Keratinocyte (primary cell): ENCODE data around the gene PISD. TPM values are rescaled to one million over a fixed set of nuclear protein-coding genes. Genes with fewer than 3 reads are reported as not detected.

ENCODE experiments used
- DNase-seq: peaks from one replicate; pipeline ENCODE4 v3.0.0-alpha.2; 2011; ENCODE audit warnings: low read depth, missing footprints, low spot score
- FAIRE-seq: peaks from 2 replicates; lab custom pipeline; 2011; peaks lifted over from hg19 to GRCh38; lab: Jason Lieb, UNC
- H2AFZ ChIP-seq: 2 replicates; pipeline ENCODE4 v1.6.0; 2012; ENCODE audit warnings: low read length, control low read depth, inconsistent platforms; ENCODE audit not compliant: control insufficient read depth
- H3K27ac ChIP-seq: 2 replicates; pipeline ENCODE4 v1.5.1; 2011; ENCODE audit warnings: low read length; ENCODE audit not compliant: control insufficient read depth, insufficient read depth
- H3K27me3 ChIP-seq: 3 replicates; pipeline ENCODE4 v1.6.0; 2011; ENCODE audit warnings: low read length; ENCODE audit not compliant: control insufficient read depth, insufficient read depth; ENCODE audit errors: extremely low read depth
- H3K36me3 ChIP-seq, 2 experiments: 2 replicates in 1 of 2; 3 replicates in 1 of 2; pipeline ENCODE4 v1.5.1; 2011; ENCODE audit warnings: low read length in 2 of 2, mild to moderate bottlenecking in 1 of 2; ENCODE audit not compliant: control insufficient read depth in 2 of 2, insufficient read depth in 2 of 2; ENCODE audit errors: extremely low read depth in 1 of 2
- H3K4me1 ChIP-seq: 3 replicates; pipeline ENCODE4 v1.5.1; 2011; ENCODE audit warnings: low read length; ENCODE audit not compliant: control insufficient read depth, insufficient read depth; ENCODE audit errors: extremely low read depth
- H3K4me2 ChIP-seq: 3 replicates; pipeline ENCODE4 v1.6.0; 2011; ENCODE audit warnings: low read depth, low read length; ENCODE audit not compliant: control insufficient read depth, insufficient read depth; ENCODE audit errors: extremely low read depth
- H3K4me3 ChIP-seq, 3 experiments: fragments of 200-600 bp in 1 of 3; sonication (generic) in 1 of 3; 2 replicates in 2 of 3; 3 replicates in 1 of 3; pipeline ENCODE4 v1.5.1; 2011 to 2016; ENCODE audit warnings: low read length in 3 of 3, mild to moderate bottlenecking in 3 of 3, control low read depth in 2 of 3, inconsistent platforms in 1 of 3, low read depth in 1 of 3, mixed read lengths in 1 of 3, mixed run types in 1 of 3, moderate library complexity in 1 of 3; ENCODE audit not compliant: control insufficient read depth in 2 of 3, insufficient read depth in 2 of 3; ENCODE audit errors: extremely low read depth in 1 of 3
- H3K79me2 ChIP-seq: 2 replicates; pipeline ENCODE4 v1.6.0; 2012; ENCODE audit warnings: low read length; ENCODE audit not compliant: control insufficient read depth, insufficient read depth
- H3K9ac ChIP-seq: 3 replicates; pipeline ENCODE4 v1.6.0; 2011; ENCODE audit warnings: low read length; ENCODE audit not compliant: control insufficient read depth, insufficient read depth; ENCODE audit errors: extremely low read depth
- H3K9me1 ChIP-seq: 3 replicates; pipeline ENCODE4 v1.6.0; 2011; ENCODE audit warnings: low read length; ENCODE audit not compliant: control insufficient read depth, insufficient read depth; ENCODE audit errors: extremely low read depth
- H3K9me3 ChIP-seq: 2 replicates; pipeline ENCODE4 v1.5.1; 2012; ENCODE audit warnings: low read depth, low read length; ENCODE audit not compliant: control insufficient read depth
- H4K20me1 ChIP-seq: 3 replicates; pipeline ENCODE4 v1.6.0; 2011; ENCODE audit warnings: low read length; ENCODE audit not compliant: control insufficient read depth, insufficient read depth; ENCODE audit errors: extremely low read depth
- EZH2 ChIP-seq: IDR thresholded peaks from one replicate; pipeline ENCODE4 v1.6.1; 2012; ENCODE audit warnings: inconsistent platforms, mild to moderate bottlenecking, low read length, moderate library complexity
- dilution Hi-C: fragments of 300-500 bp; cut with MboI; formaldehyde crosslinking; loops from one replicate; pipeline ENCODE4 v1.7.0; 2020; ENCODE audit warnings: low sequenced_read_pairs; ENCODE audit not compliant: extremely low pct_ligation_motif_present
- polyA plus RNA-seq, 5 experiments: library from polyadenylated mRNA; depleted of rRNA in 3 of 5; stranded (reverse) in 3 of 5; stranded (forward) in 1 of 5; unstranded in 1 of 5; fragments of >200 nt; gene quantifications; 1 replicate in 1 of 5; 2 replicates in 3 of 5; 3 replicates in 1 of 5; pipeline versions ENCODE4 v1.2.1 to v1.2.3, GENCODE V29; 2011 to 2012; ENCODE audit warnings: missing spikeins in 2 of 5, low read depth in 1 of 5, low replicate concordance in 1 of 5
- TF ChIP-seq, protein P1 (sequence below), 3 experiments: IDR thresholded peaks in 1 of 3; conservative IDR thresholded peaks in 1 of 3; optimal IDR thresholded peaks in 1 of 3; 2 replicates in 2 of 3; 3 replicates in 1 of 3; pipeline versions ENCODE3 to v1.5.1; 2011; ENCODE audit warnings: low read length in 3 of 3, mild to moderate bottlenecking in 3 of 3, moderate library complexity in 2 of 3, control low read depth in 1 of 3, inconsistent platforms in 1 of 3; ENCODE audit not compliant: insufficient read depth in 2 of 3; ENCODE audit errors: extremely low read depth in 1 of 3

PISD gene
- polyA plus RNA-seq, 1 donor (not counting 4 experiments of a cell fraction or from before 2014, with no cell fraction given): 25.5 TPM

DNA sequence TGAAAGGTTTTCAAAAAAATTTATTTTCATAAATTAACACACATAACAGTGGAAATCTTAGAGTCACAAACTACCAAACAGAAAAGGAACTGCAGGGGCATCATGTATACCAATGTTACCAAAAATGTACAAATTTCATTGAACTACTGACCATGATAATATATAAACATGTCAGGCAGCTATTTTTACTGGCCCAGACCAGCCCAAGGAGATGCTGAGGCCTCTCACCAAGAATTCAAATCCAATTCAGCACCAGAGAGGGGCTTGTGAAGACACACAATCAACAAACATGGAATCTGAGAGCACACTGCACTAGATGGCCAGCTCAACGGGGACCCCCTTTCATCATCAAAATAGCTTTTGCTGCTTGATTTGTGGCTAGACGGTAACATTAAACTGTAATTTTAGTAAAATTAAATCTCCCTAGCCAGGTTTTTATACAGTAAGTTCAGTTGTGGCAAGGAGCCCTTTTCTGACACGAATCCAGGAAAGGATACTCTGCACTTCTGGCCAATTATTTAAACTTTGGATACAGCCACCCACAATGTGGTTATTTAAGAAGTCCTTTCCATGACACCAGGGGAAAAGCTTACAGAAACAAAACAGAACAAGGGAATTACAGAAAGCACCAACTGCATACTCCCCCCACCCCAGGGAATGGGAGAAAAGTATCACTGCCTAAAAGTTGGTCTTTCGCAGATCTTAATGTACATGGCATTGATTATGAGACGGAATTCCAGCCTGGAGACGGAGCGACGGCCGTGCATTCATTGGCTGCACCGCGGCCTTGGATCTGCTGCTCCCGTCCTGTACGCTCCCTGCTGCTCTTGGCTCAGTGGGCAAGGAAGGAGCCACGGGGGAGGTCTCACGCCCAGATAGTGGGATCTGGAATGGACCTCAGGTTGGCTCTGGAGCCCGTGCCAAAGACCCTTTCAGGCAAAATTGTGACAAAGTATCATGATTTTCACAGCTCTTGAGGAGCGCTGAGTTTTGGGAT is 19.6 kb upstream of the PISD start:
- Histone ChIP-seq H3K79me2 (no peaks in the 10 kb centered on the region), H3K4me1 (peaks cover 43% of the 10 kb centered on the region), H3K4me2 (peak overlapping the region; percentile 17), H3K9me1 (no peaks in the 10 kb centered on the region), H3K36me3 (peaks cover 8 to 20% of the 10 kb centered on the region in 2 experiments), H3K4me3 (no peak overlapping the region), H4K20me1 (peaks cover 4% of the 10 kb centered on the region), H3K27me3 (no peaks in the 10 kb centered on the region), H2AFZ (no peak overlapping the region), H3K9me3 (no peaks in the 10 kb centered on the region), H3K9ac (no peak overlapping the region), H3K27ac (peak overlapping the region; percentile 60)
- dilution Hi-C loops: no loop called here
- FAIRE-seq (no peak), DNase-seq (no peak)
- TF ChIP-seq EZH2: no peak
- TF ChIP-seq, protein P1, sequence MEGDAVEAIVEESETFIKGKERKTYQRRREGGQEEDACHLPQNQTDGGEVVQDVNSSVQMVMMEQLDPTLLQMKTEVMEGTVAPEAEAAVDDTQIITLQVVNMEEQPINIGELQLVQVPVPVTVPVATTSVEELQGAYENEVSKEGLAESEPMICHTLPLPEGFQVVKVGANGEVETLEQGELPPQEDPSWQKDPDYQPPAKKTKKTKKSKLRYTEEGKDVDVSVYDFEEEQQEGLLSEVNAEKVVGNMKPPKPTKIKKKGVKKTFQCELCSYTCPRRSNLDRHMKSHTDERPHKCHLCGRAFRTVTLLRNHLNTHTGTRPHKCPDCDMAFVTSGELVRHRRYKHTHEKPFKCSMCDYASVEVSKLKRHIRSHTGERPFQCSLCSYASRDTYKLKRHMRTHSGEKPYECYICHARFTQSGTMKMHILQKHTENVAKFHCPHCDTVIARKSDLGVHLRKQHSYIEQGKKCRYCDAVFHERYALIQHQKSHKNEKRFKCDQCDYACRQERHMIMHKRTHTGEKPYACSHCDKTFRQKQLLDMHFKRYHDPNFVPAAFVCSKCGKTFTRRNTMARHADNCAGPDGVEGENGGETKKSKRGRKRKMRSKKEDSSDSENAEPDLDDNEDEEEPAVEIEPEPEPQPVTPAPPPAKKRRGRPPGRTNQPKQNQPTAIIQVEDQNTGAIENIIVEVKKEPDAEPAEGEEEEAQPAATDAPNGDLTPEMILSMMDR (optimal IDR thresholded peaks at IDR 0.05 in 1 of 3, IDR thresholded peaks at IDR 0.05 in 1 of 3, conservative IDR thresholded peaks at IDR 0.05 in 1 of 3; ENCODE audit: extremely low read depth in 1 of 3, insufficient read depth in 2 of 3, low read length in 3 of 3): no peak

DNA sequence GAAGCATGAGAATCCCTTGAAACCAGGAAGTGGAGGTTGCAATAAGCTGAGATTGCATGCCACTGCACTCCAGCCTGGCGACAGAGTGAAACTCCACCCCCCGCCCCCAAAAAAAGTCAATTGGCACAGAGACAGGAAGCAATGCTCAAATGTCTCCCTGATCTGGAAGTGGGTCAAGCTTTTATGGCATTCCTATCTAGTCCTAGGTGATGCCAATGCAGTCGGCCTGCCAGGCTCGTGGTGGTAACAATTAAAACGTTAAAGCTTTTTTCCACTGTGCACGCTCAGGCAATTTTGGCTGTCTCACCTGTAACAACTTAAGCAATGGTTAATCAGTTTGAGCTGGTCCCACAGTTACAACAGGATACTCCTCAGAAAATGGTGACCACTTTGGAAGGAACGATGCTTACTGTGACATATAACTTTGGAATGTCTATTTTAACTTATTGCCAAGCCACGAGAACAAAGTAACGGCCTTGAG is 18.9 kb upstream of the PISD start:
- H3K79me2 ChIP-seq: no peaks in the 10 kb centered on the region
- H3K4me1 ChIP-seq: peaks cover 43% of the 10 kb centered on the region
- no peaks in the 10 kb centered on the region for H3K9me3 ChIP-seq
- H3K9ac ChIP-seq: no peak overlapping the region
- DNase-seq (no peak), FAIRE-seq (peak; percentile 75)
- H3K27me3 ChIP-seq: no peaks in the 10 kb centered on the region
- H3K4me3 ChIP-seq: no peak overlapping the region
- peaks cover 8 to 20% of the 10 kb centered on the region in 2 experiments for H3K36me3 ChIP-seq
- no peaks in the 10 kb centered on the region for H3K9me1 ChIP-seq
- H2AFZ ChIP-seq: no peak overlapping the region
- peak overlapping the region; percentile 47 for H3K27ac ChIP-seq
- H4K20me1 ChIP-seq: peaks cover 4% of the 10 kb centered on the region
- peak overlapping the region; percentile 17 for H3K4me2 ChIP-seq
- TF ChIP-seq EZH2: no peak
- TF ChIP-seq, protein P1 (optimal IDR thresholded peaks at IDR 0.05 in 1 of 3, IDR thresholded peaks at IDR 0.05 in 1 of 3, conservative IDR thresholded peaks at IDR 0.05 in 1 of 3; ENCODE audit: extremely low read depth in 1 of 3, insufficient read depth in 2 of 3, low read length in 3 of 3): no peak
- dilution Hi-C loops: no loop called here
